PC-9 (cell line): ENCODE data around the gene PTPRG. TPM values are rescaled to one million over a fixed set of nuclear protein-coding genes. Genes with fewer than 3 reads are reported as not detected.

ENCODE experiments used
- BruUV-seq: library from RNA; stranded (reverse); fragments of 400-500 nt; replicated peaks from 2 replicates; lab custom pipeline; 2021; lab: Mats Ljungman, UMichigan
- CTCF ChIA-PET: fragments of 300-600 bp; sonication (Branson Sonifier 250); formaldehyde crosslinking; loops from one replicate; lab custom pipeline; 2022; ENCODE audit warnings: antibody characterized with exemption; lab: Charles Lee
- POLR2A ChIA-PET: fragments of 300-600 bp; sonication (Branson Sonifier 250); formaldehyde crosslinking; loops from one replicate; lab custom pipeline; 2022; ENCODE audit warnings: antibody characterized with exemption; ENCODE audit not compliant: unreplicated experiment; lab: Charles Lee
- DNase-seq, 2 experiments: peaks; one replicate each; pipeline versions ENCODE4 v3.0.0 to v3.0.0-alpha.2; 2015 to 2022; ENCODE audit warnings: mixed read lengths in 1 of 2
- H2AFZ ChIP-seq: fragments of 200-600 bp; sonication (generic); 2 replicates; pipeline ENCODE4 v1.8.1; 2017; ENCODE audit warnings: antibody characterized with exemption
- H3F3A ChIP-seq: fragments of 200-600 bp; sonication (generic); 2 replicates; pipeline ENCODE4 v1.8.1; 2017; ENCODE audit warnings: antibody characterized with exemption, mild to moderate bottlenecking, low read depth; ENCODE audit not compliant: insufficient read depth
- H3K27ac ChIP-seq: fragments of 200-600 bp; sonication (generic); 2 replicates; pipeline ENCODE4 v1.6.1; 2016; ENCODE audit warnings: mixed run types
- H3K27me3 ChIP-seq: fragments of 200-600 bp; sonication (generic); 2 replicates; pipeline ENCODE4 v1.6.1; 2016; ENCODE audit warnings: low read depth, mixed run types; ENCODE audit not compliant: insufficient read depth
- H3K36me3 ChIP-seq: fragments of 200-600 bp; sonication (generic); 2 replicates; pipeline ENCODE4 v1.6.1; 2016; ENCODE audit warnings: low read depth, mixed run types
- H3K4me1 ChIP-seq: fragments of 200-600 bp; sonication (generic); replicated peaks from 2 replicates; pipeline ENCODE4 v1.6.1; 2016; ENCODE audit warnings: mixed run types; ENCODE audit not compliant: insufficient read depth
- H3K4me2 ChIP-seq: fragments of 200-600 bp; sonication (generic); 2 replicates; pipeline ENCODE4 v1.6.1; 2017; ENCODE audit warnings: mixed run types
- H3K4me3 ChIP-seq: fragments of 200-600 bp; sonication (generic); 2 replicates; pipeline ENCODE4 v1.6.1; 2016; ENCODE audit warnings: mixed run types
- H3K79me2 ChIP-seq: fragments of 200-600 bp; sonication (generic); 2 replicates; pipeline ENCODE4 v1.6.1; 2017; ENCODE audit warnings: low read depth, mixed run types
- H3K9me2 ChIP-seq: fragments of 200-600 bp; sonication (generic); 2 replicates; pipeline ENCODE4 v1.8.1; 2017; ENCODE audit warnings: mild to moderate bottlenecking; ENCODE audit not compliant: insufficient read depth
- H3K9me3 ChIP-seq: fragments of 200-600 bp; sonication (generic); 2 replicates; pipeline ENCODE4 v1.8.1; 2016; ENCODE audit warnings: low read depth; ENCODE audit not compliant: insufficient read depth
- H4K20me1 ChIP-seq: fragments of 200-600 bp; sonication (generic); 2 replicates; pipeline ENCODE4 v1.8.1; 2017; ENCODE audit not compliant: insufficient read depth
- CTCF ChIP-seq: fragments of 200-600 bp; sonication (generic); conservative IDR thresholded peaks from 2 replicates; pipeline ENCODE4 v1.6.1; 2017; ENCODE audit warnings: mixed run types, antibody characterized with exemption, mild to moderate bottlenecking, moderate library complexity
- EZH2 ChIP-seq: fragments of 200-600 bp; sonication (generic); IDR thresholded peaks from 2 replicates; pipeline ENCODE4 v1.8.0; 2017; ENCODE audit warnings: antibody characterized with exemption, low read depth
- intact Hi-C: fragments of 100-400 bp; cut with micrococcal nuclease; formaldehyde crosslinking; loops from one replicate; pipeline ENCODE4 v1.10.0; 2022; ENCODE audit not compliant: unreplicated experiment
- total RNA-seq: library from RNA; stranded (reverse); gene quantifications from 2 replicates; pipeline ENCODE4 v1.2.3, GENCODE V29; 2021

PTPRG gene
- total RNA-seq, 1 experiment from 2014 or later, result 32.9 TPM

- Histone ChIP-seq H3K27ac (no peak overlapping the region), H3K4me2 (no peak overlapping the region), H2AFZ (no peak overlapping the region), H3F3A (no peaks in the 10 kb centered on the region), H3K4me1 (no peaks in the 10 kb centered on the region), H3K36me3 (no peaks in the 10 kb centered on the region), H4K20me1 (no peaks in the 10 kb centered on the region), H3K4me3 (no peak overlapping the region), H3K9me2 (no peaks in the 10 kb centered on the region; the same call in 1 of the 2 replicates), H3K79me2 (no peaks in the 10 kb centered on the region), H3K9me3 (no peaks in the 10 kb centered on the region), H3K27me3 (no peaks in the 10 kb centered on the region)
- DNase-seq, result no peak
- no TSS peak for BruUV-seq
- CTCF ChIA-PET, result interaction anchor here (1.0 kb wide), 1 partner anchor 143 kb away, joined by 6 read pairs; no protein-coding TSS in a partner anchor
- intact Hi-C loops, result no loop called here
- TF ChIP-seq CTCF, result no peak
- TF ChIP-seq EZH2, result no peak
- POLR2A ChIA-PET, result no interaction called here
Observed at GRCh38 chr3:61761694-61762430, 200.5 kb downstream of the PTPRG start.

GRCh38 chr3:61765157-61765876 lies 203.9 kb downstream of the PTPRG start:
- Histone ChIP-seq H3K79me2 (no peaks in the 10 kb centered on the region), H3K4me2 (no peak overlapping the region), H3K4me3 (no peak overlapping the region), H3K27ac (no peak overlapping the region), H3K9me2 (no peaks in the 10 kb centered on the region), H4K20me1 (no peaks in the 10 kb centered on the region; the same call in 1 of the 2 replicates), H3K9me3 (no peaks in the 10 kb centered on the region), H3F3A (no peaks in the 10 kb centered on the region), H3K36me3 (no peaks in the 10 kb centered on the region), H3K27me3 (no peaks in the 10 kb centered on the region), H3K4me1 (no peaks in the 10 kb centered on the region), H2AFZ (no peak overlapping the region)
- intact Hi-C loops, result no loop called here
- no peak for DNase-seq
- ChIA-PET CTCF (no interaction called here), POLR2A (no interaction called here)
- no peak for TF ChIP-seq EZH2
- TF ChIP-seq CTCF, result no peak
- no TSS peak for BruUV-seq

- Histone ChIP-seq H4K20me1 (no peaks in the 10 kb centered on the region; the same call in 1 of the 2 replicates), H3K27me3 (no peaks in the 10 kb centered on the region), H3K27ac (no peak overlapping the region), H3F3A (no peaks in the 10 kb centered on the region), H3K79me2 (no peaks in the 10 kb centered on the region), H3K9me3 (no peaks in the 10 kb centered on the region), H3K36me3 (no peaks in the 10 kb centered on the region), H3K4me2 (no peak overlapping the region), H2AFZ (no peak overlapping the region), H3K4me3 (no peak overlapping the region), H3K9me2 (no peaks in the 10 kb centered on the region), H3K4me1 (no peaks in the 10 kb centered on the region)
- POLR2A ChIA-PET, result no interaction called here
- no peak for DNase-seq
- BruUV-seq, result no TSS peak
- CTCF ChIA-PET, result no interaction called here
- intact Hi-C loops, result no loop called here
- TF ChIP-seq CTCF, result no peak
- no peak for TF ChIP-seq EZH2
Observed at GRCh38 chr3:61768284-61769037, 207.1 kb downstream of the PTPRG start.
